ENCODE measurements around the gene PDE5A.
"Not testable (repeated sequence)": the region's sequence is repeated elsewhere in the genome, so short reads cannot be mapped to it uniquely, and the experiment has no call there.

The PDE5A gene

DNA sequence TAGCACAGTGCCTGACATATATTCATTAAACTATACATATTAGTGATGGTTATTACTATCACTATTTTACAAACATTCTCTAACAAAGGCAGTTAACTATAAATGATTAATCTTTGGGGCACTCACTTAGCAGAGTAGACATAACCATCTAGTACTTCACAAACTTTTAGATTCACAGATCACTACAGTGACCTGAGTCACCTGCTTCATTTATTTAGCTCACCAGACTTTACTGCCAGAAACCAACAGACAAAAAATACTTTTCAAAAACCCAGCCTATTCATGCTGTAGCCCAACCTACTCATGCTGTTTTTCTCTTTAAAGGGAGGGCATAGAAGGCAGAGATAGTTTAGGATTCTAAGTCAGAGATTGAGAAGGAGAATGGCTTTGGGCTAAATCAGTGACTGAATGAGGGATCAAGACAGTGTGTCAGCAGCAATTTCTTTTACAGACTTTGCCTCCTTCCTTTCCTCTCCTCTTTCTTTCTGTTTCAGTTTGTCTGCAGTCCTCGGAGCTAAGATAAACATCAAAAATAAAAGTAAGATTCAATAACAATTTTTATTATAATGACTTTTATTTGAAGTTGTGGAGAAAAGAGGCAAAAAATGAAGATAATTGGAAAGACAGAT lies 34.7 kb upstream of the PDE5A start:
- no peaks in the 10 kb centered on the region for H3K36me3 ChIP-seq
- H3K9me3 ChIP-seq (ENCODE audit: severe bottlenecking) = no peaks in the 10 kb centered on the region
- H3K27ac ChIP-seq = no peak overlapping the region
- no peak overlapping the region for H3K4me3 ChIP-seq (ENCODE audit: low read depth, low read length)
- no peak for DNase-seq
- TF ChIP-seq, protein P1, sequence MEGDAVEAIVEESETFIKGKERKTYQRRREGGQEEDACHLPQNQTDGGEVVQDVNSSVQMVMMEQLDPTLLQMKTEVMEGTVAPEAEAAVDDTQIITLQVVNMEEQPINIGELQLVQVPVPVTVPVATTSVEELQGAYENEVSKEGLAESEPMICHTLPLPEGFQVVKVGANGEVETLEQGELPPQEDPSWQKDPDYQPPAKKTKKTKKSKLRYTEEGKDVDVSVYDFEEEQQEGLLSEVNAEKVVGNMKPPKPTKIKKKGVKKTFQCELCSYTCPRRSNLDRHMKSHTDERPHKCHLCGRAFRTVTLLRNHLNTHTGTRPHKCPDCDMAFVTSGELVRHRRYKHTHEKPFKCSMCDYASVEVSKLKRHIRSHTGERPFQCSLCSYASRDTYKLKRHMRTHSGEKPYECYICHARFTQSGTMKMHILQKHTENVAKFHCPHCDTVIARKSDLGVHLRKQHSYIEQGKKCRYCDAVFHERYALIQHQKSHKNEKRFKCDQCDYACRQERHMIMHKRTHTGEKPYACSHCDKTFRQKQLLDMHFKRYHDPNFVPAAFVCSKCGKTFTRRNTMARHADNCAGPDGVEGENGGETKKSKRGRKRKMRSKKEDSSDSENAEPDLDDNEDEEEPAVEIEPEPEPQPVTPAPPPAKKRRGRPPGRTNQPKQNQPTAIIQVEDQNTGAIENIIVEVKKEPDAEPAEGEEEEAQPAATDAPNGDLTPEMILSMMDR (IDR thresholded peaks at IDR 0.05; ENCODE audit: low read depth, low read length) = no peak
- no peaks in the 10 kb centered on the region for H3K27me3 ChIP-seq (ENCODE audit: insufficient read depth, low read depth, severe bottlenecking)

DNA sequence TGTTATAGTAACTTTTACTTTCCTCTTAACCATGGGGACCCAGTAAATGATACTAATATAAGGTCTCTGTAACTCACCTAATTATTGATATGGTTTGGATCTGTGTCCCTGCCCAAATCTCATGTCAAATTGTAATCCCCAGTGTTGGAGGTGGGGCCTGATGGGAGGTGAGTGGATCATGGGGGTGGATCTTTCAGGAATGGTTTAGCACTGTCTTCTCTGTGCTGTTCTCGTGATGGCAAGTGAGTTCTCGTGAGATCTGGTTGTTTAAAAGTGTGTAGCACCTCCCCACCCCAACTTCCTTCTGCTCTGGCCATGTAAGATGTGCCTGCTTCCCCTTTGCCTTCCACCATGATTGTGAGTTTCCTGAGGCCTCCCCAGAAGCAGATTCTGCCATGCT lies 34.0 kb upstream of the PDE5A start:
- H3K9me3 ChIP-seq (ENCODE audit: severe bottlenecking); H3K36me3 ChIP-seq; DNase-seq; H3K27me3 ChIP-seq (ENCODE audit: insufficient read depth, low read depth, severe bottlenecking); H3K27ac ChIP-seq; H3K4me3 ChIP-seq (ENCODE audit: low read depth, low read length): not testable (repeated sequence)

DNA sequence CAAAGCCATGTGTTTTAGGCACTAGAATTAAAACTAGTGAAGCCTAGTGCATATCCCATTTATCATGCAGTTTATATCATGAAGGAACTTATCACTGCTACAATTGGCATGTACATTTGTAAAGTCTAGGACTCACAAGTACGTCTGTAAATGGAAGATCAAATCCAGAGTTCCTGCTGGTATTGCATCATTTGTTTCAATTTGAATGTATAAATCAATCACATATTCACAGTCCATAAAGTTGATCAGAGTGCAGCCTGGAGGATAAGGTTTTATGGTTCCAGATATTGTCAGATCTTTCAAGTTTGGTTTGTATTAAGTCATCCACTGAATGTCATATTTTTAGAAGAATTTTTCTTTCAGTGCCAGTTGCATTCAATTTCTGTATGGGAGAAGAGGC lies 32.6 kb upstream of the PDE5A start:
- Histone ChIP-seq H3K36me3 (no peaks in the 10 kb centered on the region), H3K9me3 (ENCODE audit: severe bottlenecking) (no peaks in the 10 kb centered on the region), H3K4me3 (ENCODE audit: low read depth, low read length) (no peak overlapping the region), H3K27ac (no peak overlapping the region), H3K27me3 (ENCODE audit: insufficient read depth, low read depth, severe bottlenecking) (no peaks in the 10 kb centered on the region)
- TF ChIP-seq, protein P1 (IDR thresholded peaks at IDR 0.05; ENCODE audit: low read depth, low read length) = no peak
- DNase-seq = no peak

DNA sequence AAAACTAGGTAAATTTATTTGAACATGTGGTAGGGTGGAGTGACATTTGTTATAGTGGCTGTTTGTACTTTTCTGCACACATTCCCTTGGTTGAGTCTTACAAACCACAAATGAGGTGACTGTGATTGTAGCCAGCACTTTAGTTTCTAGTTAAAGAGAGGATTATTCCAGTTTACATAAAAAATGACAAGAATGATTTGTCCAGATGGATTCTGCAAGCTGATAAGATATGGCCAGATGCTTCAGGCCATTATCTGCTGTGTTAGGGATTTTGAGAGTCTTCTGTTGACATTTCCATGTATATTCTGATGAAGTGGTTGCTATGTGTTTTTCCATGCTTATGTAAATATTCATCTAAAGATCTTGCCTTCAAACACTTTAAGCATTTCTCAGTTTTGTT lies 31.0 kb upstream of the PDE5A start:
- H3K36me3 ChIP-seq = no peaks in the 10 kb centered on the region
- TF ChIP-seq, protein P1 (IDR thresholded peaks at IDR 0.05; ENCODE audit: low read depth, low read length) = no peak
- no peak overlapping the region for H3K4me3 ChIP-seq (ENCODE audit: low read depth, low read length)
- no peak for DNase-seq
- no peaks in the 10 kb centered on the region for H3K9me3 ChIP-seq (ENCODE audit: severe bottlenecking)
- no peak overlapping the region for H3K27ac ChIP-seq
- H3K27me3 ChIP-seq (ENCODE audit: insufficient read depth, low read depth, severe bottlenecking) = no peaks in the 10 kb centered on the region

DNA sequence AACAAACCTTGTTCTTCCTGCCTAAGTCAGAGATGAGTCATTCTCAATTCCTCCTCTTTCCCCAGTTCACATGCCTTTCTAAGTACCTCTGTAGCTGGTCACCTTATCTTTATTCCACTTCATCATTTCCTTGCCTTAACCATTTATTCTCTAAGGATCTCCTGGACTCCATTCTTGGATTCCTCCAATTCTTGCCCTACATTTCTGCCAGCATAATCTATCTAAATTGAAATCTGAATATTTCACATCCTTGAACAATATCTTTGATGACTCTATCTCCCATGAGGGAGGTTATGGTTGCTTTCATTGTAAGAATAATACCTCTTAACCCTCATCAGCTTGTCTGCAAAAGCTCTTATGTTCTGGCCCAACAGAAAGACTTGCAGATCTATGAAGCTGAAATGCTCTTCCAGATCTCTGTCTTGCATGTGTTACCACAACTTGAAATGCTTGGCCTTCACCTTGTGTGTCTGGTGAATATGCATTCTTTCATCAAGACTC lies 28.6 kb upstream of the PDE5A start:
- Histone ChIP-seq H3K27me3 (ENCODE audit: insufficient read depth, low read depth, severe bottlenecking) (no peaks in the 10 kb centered on the region), H3K9me3 (ENCODE audit: severe bottlenecking) (no peaks in the 10 kb centered on the region), H3K4me3 (ENCODE audit: low read depth, low read length) (no peak overlapping the region), H3K36me3 (no peaks in the 10 kb centered on the region), H3K27ac (no peak overlapping the region)
- TF ChIP-seq, protein P1 (IDR thresholded peaks at IDR 0.05; ENCODE audit: low read depth, low read length) = no peak
- no peak for DNase-seq

DNA sequence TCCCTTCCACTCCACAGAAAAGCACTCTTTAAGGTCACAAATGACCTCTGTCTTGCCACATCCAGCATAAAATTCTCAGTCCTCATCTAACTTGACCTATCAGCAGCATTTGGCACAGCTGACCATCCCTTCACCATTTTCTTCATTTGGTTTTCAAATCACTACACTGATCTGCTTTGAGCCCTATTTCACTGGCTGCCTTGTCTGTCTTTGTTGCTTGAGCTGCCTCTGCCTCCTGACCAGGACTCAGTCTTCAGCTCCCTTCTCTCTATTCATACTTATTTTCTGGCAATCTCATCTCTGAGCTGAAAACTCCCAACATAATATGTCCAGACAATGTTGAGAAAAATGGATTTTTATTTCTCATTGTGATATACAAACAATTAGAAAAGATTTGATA lies 27.7 kb upstream of the PDE5A start:
- TF ChIP-seq, protein P1 (IDR thresholded peaks at IDR 0.05; ENCODE audit: low read depth, low read length) = no peak
- H3K27ac ChIP-seq = no peak overlapping the region
- no peaks in the 10 kb centered on the region for H3K27me3 ChIP-seq (ENCODE audit: insufficient read depth, low read depth, severe bottlenecking)
- H3K36me3 ChIP-seq = no peaks in the 10 kb centered on the region
- DNase-seq = no peak
- no peak overlapping the region for H3K4me3 ChIP-seq (ENCODE audit: low read depth, low read length)
- H3K9me3 ChIP-seq (ENCODE audit: severe bottlenecking) = no peaks in the 10 kb centered on the region
